Stimulated activated CD4-positive, alpha-beta T cell treated with anti-CD3 and anti-CD28 coated beads, Interleukin-2, amount 100 ng/mL, for 24 hours (primary cell): ENCODE data around the gene ITGAX.
"Not testable (repeated sequence)": the region's sequence is repeated elsewhere in the genome, so short reads cannot be mapped to it uniquely, and the experiment has no call there.

ENCODE experiments used
- DNase-seq, 2 donors: peaks; one replicate each; pipeline ENCODE4 v3.0.0-alpha.2; 2020

ITGAX gene

GRCh38 chr16:31354394-31355291 lies at the start of gene ITGAX:
Gene ITGAX, plus strand, starts transcription at chr16:31355176. Its CDS starts 79 bp downstream, at chr16:31355255.
- DNase-seq = peak; percentile 64 to 75

- DNase-seq = no peak
Observed at GRCh38 chr16:31305219-31305618, 49.8 kb upstream of the ITGAX start.

GRCh38 chr16:31308381-31308780 lies 46.6 kb upstream of the ITGAX start:
- not testable (repeated sequence) for DNase-seq

GRCh38 chr16:31322500-31322899 lies 32.5 kb upstream of the ITGAX start:
- no peak for DNase-seq

GRCh38 chr16:31323959-31324629 lies 30.9 kb upstream of the ITGAX start:
- DNase-seq = no peak

GRCh38 chr16:31325171-31325570 lies 29.8 kb upstream of the ITGAX start:
- DNase-seq = no peak

- no peak for DNase-seq
Observed at GRCh38 chr16:31327646-31328225, 27.2 kb upstream of the ITGAX start.

GRCh38 chr16:31328322-31329052 lies 26.5 kb upstream of the ITGAX start:
- DNase-seq = no peak

GRCh38 chr16:31329671-31330552 lies 25.1 kb upstream of the ITGAX start:
- no peak for DNase-seq

- no peak for DNase-seq
Observed at GRCh38 chr16:31330553-31330890, 24.5 kb upstream of the ITGAX start.

GRCh38 chr16:31331141-31331764 lies 23.7 kb upstream of the ITGAX start:
- peak in 1 of 2 donors; percentile 26 for DNase-seq

GRCh38 chr16:31331807-31332301 lies 23.1 kb upstream of the ITGAX start:
- DNase-seq = no peak

- DNase-seq = no peak
Observed at GRCh38 chr16:31332544-31332943, 22.4 kb upstream of the ITGAX start.

- DNase-seq = no peak
Observed at GRCh38 chr16:31333686-31334649, 21.0 kb upstream of the ITGAX start.

GRCh38 chr16:31334934-31335333 lies 20.0 kb upstream of the ITGAX start:
- DNase-seq = no peak

- DNase-seq = no peak
Observed at GRCh38 chr16:31335431-31335830, 19.5 kb upstream of the ITGAX start.

- not testable (repeated sequence) for DNase-seq
Observed at GRCh38 chr16:31338166-31338685, 16.8 kb upstream of the ITGAX start.

- no peak for DNase-seq
Observed at GRCh38 chr16:31344712-31345111, 10.3 kb upstream of the ITGAX start.

- no peak for DNase-seq
Observed at GRCh38 chr16:31347445-31347844, 7.5 kb upstream of the ITGAX start.

- no peak for DNase-seq
Observed at GRCh38 chr16:31348579-31348978, 6.4 kb upstream of the ITGAX start.
